OCI-LY7 (cell line): ENCODE results near the gene TMEM132A.

Experiments used
- CTCF ChIP-seq: fragments of 200-600 bp; sonication (generic); conservative IDR thresholded peaks from 2 replicates; pipeline ENCODE4 v1.5.1; 2014; ENCODE audit warnings: mild to moderate bottlenecking, antibody characterized with exemption, low read length, moderate library complexity, mixed read lengths
- EZH2phosphoT487 ChIP-seq: fragments of 200-600 bp; sonication (generic); IDR thresholded peaks from 2 replicates; pipeline ENCODE4 v1.6.1; 2018; ENCODE audit warnings: low read depth, borderline replicate concordance, mild to moderate bottlenecking, mixed run types, antibody characterized with exemption, low read length, moderate library complexity, mixed read lengths

- no peak for TF ChIP-seq EZH2phosphoT487
- peak; percentile 46 for TF ChIP-seq CTCF
These were observed 13.4 kb upstream of the TMEM132A start for GRCh38 chr11:60910711-60911380.
